IPS DF 6.9 (cell line): ENCODE measurements around the gene ADAMTS13.

Source experiments
- DNase-seq: peaks from one replicate; pipeline ENCODE4 v3.0.0-alpha.2; 2013; ENCODE audit warnings: low read depth, low spot score
- H3K27ac ChIP-seq: one replicate; pipeline ENCODE4 v1.5.1; 2013; ENCODE audit warnings: low read length, control low read depth
- H3K27me3 ChIP-seq: 2 replicates; pipeline ENCODE4 v1.6.1; 2013; ENCODE audit warnings: mild to moderate bottlenecking, low read length; ENCODE audit not compliant: control insufficient read depth, insufficient read depth
- H3K36me3 ChIP-seq: 2 replicates; pipeline ENCODE4 v1.6.1; 2013; ENCODE audit warnings: low read length; ENCODE audit not compliant: control insufficient read depth, insufficient read depth
- H3K4me1 ChIP-seq: 2 replicates; pipeline ENCODE4 v1.6.1; 2013; ENCODE audit warnings: low read length; ENCODE audit not compliant: control insufficient read depth, insufficient read depth
- H3K4me3 ChIP-seq: 2 replicates; pipeline ENCODE4 v1.5.1; 2013; ENCODE audit warnings: mild to moderate bottlenecking, low read length
- H3K9me3 ChIP-seq: 2 replicates; pipeline ENCODE4 v1.6.1; 2013; ENCODE audit warnings: low read length, inconsistent platforms; ENCODE audit not compliant: control insufficient read depth, insufficient read depth
- WGBS: extraction: QIAGEN DNeasy Blood & Tissue Kit; methylation state at CpG from one replicate; pipeline ENCODE4 v1.1.7; 2013; ENCODE audit warnings: mixed read lengths, missing lambda C conversion rate; ENCODE audit not compliant: insufficient read length, insufficient coverage; 5-methylcytosine and 5-hydroxymethylcytosine counted together

The ADAMTS13 gene

GRCh38 chr9:133488686-133489252, 66.6 kb downstream of the ADAMTS13 start:
- no peaks in the 10 kb centered on the region for H3K9me3 ChIP-seq
- WGBS, result no CpG with 5 or more reads among the region's 18 CpGs
- H3K4me1 ChIP-seq, result peaks cover 1% of the 10 kb centered on the region; the same call in 1 of the 2 replicates
- no peaks in the 10 kb centered on the region for H3K27me3 ChIP-seq
- H3K4me3 ChIP-seq, result no peak overlapping the region
- H3K36me3 ChIP-seq, result no peaks in the 10 kb centered on the region; the same call in 1 of the 2 replicates
- H3K27ac ChIP-seq, result no peak overlapping the region
- no peak for DNase-seq

DNA sequence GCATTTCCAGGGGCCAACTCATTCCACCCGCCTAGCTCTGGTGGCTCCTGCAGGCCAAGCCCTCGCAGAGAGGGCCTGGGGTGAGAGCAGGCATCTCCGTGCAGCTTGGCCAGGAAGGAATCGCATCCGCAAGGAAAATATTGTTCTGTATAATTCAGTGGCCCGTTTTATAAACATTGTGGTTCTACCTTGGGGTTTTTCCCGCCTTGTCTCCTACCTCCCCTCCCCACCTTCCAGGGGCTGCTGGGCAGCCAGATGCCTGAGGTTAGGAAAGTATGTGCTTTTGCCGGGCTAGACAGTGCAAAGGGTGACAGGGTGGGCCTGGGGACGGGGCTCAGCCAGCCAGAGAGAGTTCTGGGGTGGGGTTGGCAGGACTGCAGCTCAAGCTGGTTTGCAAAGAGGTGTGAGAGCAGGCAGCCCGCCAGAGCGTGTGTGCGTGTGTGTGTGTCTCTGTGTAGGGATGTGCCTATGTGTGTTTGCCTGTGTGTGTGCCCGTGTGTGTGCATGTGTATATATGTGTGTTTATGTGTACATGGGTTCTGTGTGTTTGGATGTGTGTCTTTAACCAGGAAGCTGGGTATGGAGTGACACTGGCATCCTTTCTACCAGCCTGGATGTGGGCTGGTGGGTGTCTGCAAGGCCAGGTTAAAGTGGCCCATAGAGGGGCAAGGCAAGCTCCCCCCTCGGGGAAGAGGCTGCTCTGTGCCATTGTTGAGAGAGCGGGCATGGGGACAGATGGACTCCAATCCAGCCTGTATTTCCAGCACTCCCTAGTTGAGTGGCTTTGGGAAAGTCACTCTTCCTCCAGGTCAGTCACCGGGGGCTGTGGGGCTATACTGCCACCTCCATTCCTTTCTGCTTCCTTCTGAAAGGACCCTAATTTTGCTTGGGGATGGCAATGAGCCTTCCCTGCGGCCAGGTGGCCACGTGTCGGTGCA, 67.4 kb downstream of the ADAMTS13 start:
- DNase-seq, result no peak
- Histone ChIP-seq H3K9me3 (no peaks in the 10 kb centered on the region), H3K4me1 (peaks cover 1% of the 10 kb centered on the region; the same call in 1 of the 2 replicates), H3K36me3 (no peaks in the 10 kb centered on the region; the same call in 1 of the 2 replicates), H3K27me3 (no peaks in the 10 kb centered on the region), H3K4me3 (no peak overlapping the region), H3K27ac (no peak overlapping the region)
- no CpG with 5 or more reads among the region's 19 CpGs for WGBS

DNA sequence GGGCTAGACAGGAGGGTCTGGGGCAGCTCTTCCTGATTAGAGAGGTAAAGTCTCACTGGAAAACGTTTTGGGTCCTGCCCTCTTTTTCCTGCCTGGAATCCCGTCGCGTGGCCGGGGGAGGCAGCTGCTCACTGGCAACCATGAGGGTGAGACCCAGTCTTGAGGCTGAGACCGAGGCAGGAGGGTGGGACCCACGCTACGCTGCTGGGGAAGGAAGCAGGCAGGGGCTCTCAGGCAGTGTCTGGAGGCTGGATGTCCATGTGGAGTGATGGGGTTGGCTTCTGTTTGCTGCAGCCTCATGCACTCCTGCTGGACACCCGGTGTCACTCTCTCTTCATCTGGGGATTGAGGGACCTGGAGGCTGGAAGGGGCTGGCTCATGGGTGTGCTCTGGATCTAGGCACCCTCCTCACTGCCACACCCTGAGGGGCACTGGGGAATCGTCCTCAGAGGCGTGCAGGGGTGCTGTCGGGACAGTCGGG, 68.1 kb downstream of the ADAMTS13 start:
- Histone ChIP-seq H3K9me3 (no peaks in the 10 kb centered on the region), H3K4me1 (no peaks in the 10 kb centered on the region; the same call in 1 of the 2 replicates), H3K27me3 (no peaks in the 10 kb centered on the region), H3K36me3 (no peaks in the 10 kb centered on the region; the same call in 1 of the 2 replicates), H3K4me3 (no peak overlapping the region), H3K27ac (no peak overlapping the region)
- WGBS, result no CpG with 5 or more reads among the region's 13 CpGs
- no peak for DNase-seq

- no peaks in the 10 kb centered on the region for H3K27me3 ChIP-seq
- H3K27ac ChIP-seq, result no peak overlapping the region
- H3K36me3 ChIP-seq, result no peaks in the 10 kb centered on the region; the same call in 1 of the 2 replicates
- no CpG with 5 or more reads among the region's 12 CpGs for WGBS
- no peaks in the 10 kb centered on the region; the same call in 1 of the 2 replicates for H3K4me1 ChIP-seq
- DNase-seq, result no peak
- H3K4me3 ChIP-seq, result no peak overlapping the region
- H3K9me3 ChIP-seq, result no peaks in the 10 kb centered on the region
These were observed 68.9 kb downstream of the ADAMTS13 start for GRCh38 chr9:133490865-133491655.

GRCh38 chr9:133491656-133491925, 69.4 kb downstream of the ADAMTS13 start:
- Histone ChIP-seq H3K27ac (no peak overlapping the region), H3K27me3 (no peaks in the 10 kb centered on the region), H3K4me1 (no peaks in the 10 kb centered on the region; the same call in 1 of the 2 replicates), H3K36me3 (no peaks in the 10 kb centered on the region; the same call in 1 of the 2 replicates), H3K9me3 (no peaks in the 10 kb centered on the region), H3K4me3 (no peak overlapping the region)
- WGBS, result no CpG with 5 or more reads among the region's 8 CpGs
- DNase-seq, result no peak

GRCh38 chr9:133492061-133493021, 70.2 kb downstream of the ADAMTS13 start:
- no peaks in the 10 kb centered on the region for H3K9me3 ChIP-seq
- no peaks in the 10 kb centered on the region; the same call in 1 of the 2 replicates for H3K36me3 ChIP-seq
- H3K4me1 ChIP-seq, result no peaks in the 10 kb centered on the region; the same call in 1 of the 2 replicates
- no peak overlapping the region for H3K27ac ChIP-seq
- H3K27me3 ChIP-seq, result no peaks in the 10 kb centered on the region
- WGBS, result no CpG with 5 or more reads among the region's 33 CpGs
- no peak overlapping the region for H3K4me3 ChIP-seq
- no peak for DNase-seq

DNA sequence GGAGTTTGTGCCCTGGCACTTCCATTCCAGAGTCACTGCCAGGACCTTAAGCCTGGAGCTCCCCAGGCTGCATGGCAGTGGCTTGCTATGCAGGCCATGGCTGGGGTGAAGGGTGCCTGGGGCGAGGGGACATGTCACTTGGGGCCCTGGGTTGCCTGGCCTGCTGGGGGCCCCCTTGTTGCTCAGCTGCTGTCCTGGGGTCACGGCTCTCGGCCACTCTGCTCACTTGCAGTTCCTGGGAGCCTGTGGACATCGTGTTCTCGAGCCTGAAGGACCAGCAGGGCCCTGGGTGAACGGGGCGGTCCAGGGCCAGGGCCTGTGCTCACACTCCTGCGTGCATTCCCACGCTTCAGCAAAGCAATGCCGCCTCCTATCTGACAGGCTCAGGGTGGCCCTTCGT, 71.3 kb downstream of the ADAMTS13 start:
- no peak for DNase-seq
- WGBS, result no CpG with 5 or more reads among the region's 11 CpGs
- no peak overlapping the region for H3K4me3 ChIP-seq
- no peaks in the 10 kb centered on the region; the same call in 1 of the 2 replicates for H3K4me1 ChIP-seq
- no peaks in the 10 kb centered on the region for H3K27me3 ChIP-seq
- no peak overlapping the region for H3K27ac ChIP-seq
- no peaks in the 10 kb centered on the region for H3K9me3 ChIP-seq
- no peaks in the 10 kb centered on the region; the same call in 1 of the 2 replicates for H3K36me3 ChIP-seq

- no peaks in the 10 kb centered on the region for H3K27me3 ChIP-seq
- no peak overlapping the region for H3K27ac ChIP-seq
- no CpG with 5 or more reads among the region's 23 CpGs for WGBS
- H3K36me3 ChIP-seq, result no peaks in the 10 kb centered on the region; the same call in 1 of the 2 replicates
- H3K4me1 ChIP-seq, result no peaks in the 10 kb centered on the region; the same call in 1 of the 2 replicates
- no peak for DNase-seq
- H3K9me3 ChIP-seq, result no peaks in the 10 kb centered on the region
- no peak overlapping the region for H3K4me3 ChIP-seq
These were observed 71.8 kb downstream of the ADAMTS13 start for GRCh38 chr9:133493845-133494540.

GRCh38 chr9:133494636-133495326, 72.6 kb downstream of the ADAMTS13 start:
- H3K27ac ChIP-seq, result no peak overlapping the region
- no peak overlapping the region for H3K4me3 ChIP-seq
- WGBS, result no CpG with 5 or more reads among the region's 24 CpGs
- no peak for DNase-seq
- no peaks in the 10 kb centered on the region for H3K9me3 ChIP-seq
- H3K27me3 ChIP-seq, result no peaks in the 10 kb centered on the region
- H3K4me1 ChIP-seq, result no peaks in the 10 kb centered on the region; the same call in 1 of the 2 replicates
- no peaks in the 10 kb centered on the region; the same call in 1 of the 2 replicates for H3K36me3 ChIP-seq
